Measurements from ENCODE around the gene CCDC40.

The CCDC40 gene

GRCh38 chr17:80105762-80106161 is 69.3 kb downstream of the CCDC40 start:
- DNase-seq, result no peak

- DNase-seq, result no peak
These were observed 69.7 kb downstream of the CCDC40 start for GRCh38 chr17:80106176-80106575.

- no peak for DNase-seq
These were observed 70.3 kb downstream of the CCDC40 start for GRCh38 chr17:80106751-80107150.

- DNase-seq, result no peak
These were observed 71.0 kb downstream of the CCDC40 start for GRCh38 chr17:80107231-80108021.

GRCh38 chr17:80108036-80108971 is 71.9 kb downstream of the CCDC40 start:
- DNase-seq, result no peak

GRCh38 chr17:80109066-80109660 is 72.7 kb downstream of the CCDC40 start:
- no peak for DNase-seq

GRCh38 chr17:80109713-80110446 is 73.4 kb downstream of the CCDC40 start:
- no peak for DNase-seq

- no peak for DNase-seq
These were observed 74.0 kb downstream of the CCDC40 start for GRCh38 chr17:80110447-80110812.

- DNase-seq, result no peak
These were observed 74.7 kb downstream of the CCDC40 start for GRCh38 chr17:80110927-80111701.

GRCh38 chr17:80111702-80112470 is 75.4 kb downstream of the CCDC40 start:
- no peak for DNase-seq

GRCh38 chr17:80112471-80113032 is 76.1 kb downstream of the CCDC40 start:
- DNase-seq, result no peak

GRCh38 chr17:80113033-80113484 is 76.6 kb downstream of the CCDC40 start:
- DNase-seq, result no peak

GRCh38 chr17:80114758-80115157 is 78.3 kb downstream of the CCDC40 start:
- DNase-seq, result no peak

GRCh38 chr17:80115159-80115558 is 78.7 kb downstream of the CCDC40 start:
- no peak for DNase-seq

GRCh38 chr17:80116276-80116920 is 80.0 kb downstream of the CCDC40 start:
- DNase-seq, result no peak

GRCh38 chr17:80116921-80117380 is 80.5 kb downstream of the CCDC40 start:
- DNase-seq, result no peak

- DNase-seq, result no peak
These were observed 81.3 kb downstream of the CCDC40 start for GRCh38 chr17:80117491-80118401.

- no peak for DNase-seq
These were observed 82.3 kb downstream of the CCDC40 start for GRCh38 chr17:80118601-80119270.
